OCI-LY7 (cell line): ENCODE measurements around the gene TULP4. TPM values are rescaled to one million over a fixed set of nuclear protein-coding genes. Genes with fewer than 3 reads are reported as not detected.

ENCODE experiments used
- BruUV-seq: library from RNA; stranded (reverse); fragments of 400-500 nt; replicated peaks from 2 replicates; lab custom pipeline; 2021; lab: Mats Ljungman, UMichigan
- CTCF ChIA-PET: fragments of 300-600 bp; sonication (Branson Sonifier 250); formaldehyde crosslinking; loops from one replicate; lab custom pipeline; 2022; ENCODE audit warnings: antibody characterized with exemption; ENCODE audit not compliant: unreplicated experiment; lab: Charles Lee
- POLR2A ChIA-PET: fragments of 300-600 bp; sonication (Branson Sonifier 250); formaldehyde crosslinking; loops from one replicate; lab custom pipeline; 2022; ENCODE audit warnings: antibody characterized with exemption; lab: Charles Lee
- DNase-seq: peaks from one replicate; pipeline ENCODE4 v3.0.0-alpha.2; 2015; ENCODE audit warnings: low spot score
- H2AFZ ChIP-seq: fragments of 200-600 bp; sonication (generic), shearing (Covaris generic); 2 replicates; pipeline ENCODE4 v1.6.1; 2014; ENCODE audit warnings: mild to moderate bottlenecking, antibody characterized with exemption, low read length, moderate library complexity
- H3K27ac ChIP-seq: fragments of 200-600 bp; sonication (generic); 2 replicates; pipeline ENCODE4 v1.5.1; 2014; ENCODE audit warnings: mixed run types, low read depth, mild to moderate bottlenecking, moderate library complexity, low read length, inconsistent platforms; ENCODE audit not compliant: poor library complexity, severe bottlenecking
- H3K36me3 ChIP-seq: fragments of 200-600 bp; sonication (generic); 2 replicates; pipeline ENCODE4 v1.6.1; 2014; ENCODE audit warnings: mild to moderate bottlenecking, antibody characterized with exemption, low read length, moderate library complexity, mixed read lengths; ENCODE audit not compliant: insufficient read depth
- H3K4me1 ChIP-seq: fragments of 200-600 bp; sonication (generic); 2 replicates; pipeline ENCODE4 v1.5.1; 2014; ENCODE audit warnings: mild to moderate bottlenecking, low read length; ENCODE audit not compliant: insufficient read depth, poor library complexity, severe bottlenecking
- H3K4me2 ChIP-seq: fragments of 200-600 bp; sonication (generic); 2 replicates; pipeline ENCODE4 v1.6.1; 2014; ENCODE audit warnings: mild to moderate bottlenecking, low read length
- H3K4me3 ChIP-seq: fragments of 200-600 bp; sonication (generic); 2 replicates; pipeline ENCODE4 v1.5.1; 2014; ENCODE audit warnings: mild to moderate bottlenecking, low read depth, low read length; ENCODE audit not compliant: poor library complexity, severe bottlenecking
- H3K79me2 ChIP-seq: fragments of 200-600 bp; sonication (generic); 2 replicates; pipeline ENCODE4 v1.6.1; 2016; ENCODE audit warnings: low read depth, mild to moderate bottlenecking, low read length, moderate library complexity, mixed read lengths; ENCODE audit not compliant: insufficient read depth
- H3K9me2 ChIP-seq: fragments of 200-600 bp; sonication (generic); 2 replicates; pipeline ENCODE4 v1.6.1; 2016; ENCODE audit warnings: mild to moderate bottlenecking, low read length, mixed read lengths; ENCODE audit not compliant: insufficient read depth
- H3K9me3 ChIP-seq: fragments of 200-600 bp; sonication (generic); 2 replicates; pipeline ENCODE4 v1.6.1; 2014; ENCODE audit warnings: mild to moderate bottlenecking, mixed run types, low read length, mixed read lengths
- H4K20me1 ChIP-seq: fragments of 200-600 bp; sonication (generic); 2 replicates; pipeline ENCODE4 v1.6.1; 2014; ENCODE audit warnings: mild to moderate bottlenecking, antibody characterized with exemption, low read length, moderate library complexity, mixed read lengths; ENCODE audit not compliant: insufficient read depth
- EZH2phosphoT487 ChIP-seq: fragments of 200-600 bp; sonication (generic); IDR thresholded peaks from 2 replicates; pipeline ENCODE4 v1.6.1; 2018; ENCODE audit warnings: low read depth, borderline replicate concordance, mild to moderate bottlenecking, mixed run types, antibody characterized with exemption, low read length, moderate library complexity, mixed read lengths
- intact Hi-C: fragments of 100-400 bp; cut with micrococcal nuclease; formaldehyde crosslinking; loops from one replicate; pipeline ENCODE4 v1.10.0; 2022; ENCODE audit not compliant: unreplicated experiment
- total RNA-seq, 2 experiments: library from RNA; depleted of rRNA in 1 of 2; stranded (reverse); fragments of >200 nt in 1 of 2; shearing (Covaris generic) in 1 of 2; gene quantifications; 2 replicates each; pipeline ENCODE4 v1.2.3, GENCODE V29; 2014 to 2022
- TF ChIP-seq, protein P1 (sequence below): fragments of 200-600 bp; sonication (generic); conservative IDR thresholded peaks from 2 replicates; pipeline ENCODE4 v1.5.1; 2014; ENCODE audit warnings: mild to moderate bottlenecking, antibody characterized with exemption, low read length, moderate library complexity, mixed read lengths

Gene TULP4
- total RNA-seq, 2 experiments from 2014 or later: 62.1 to 64.8 TPM

DNA sequence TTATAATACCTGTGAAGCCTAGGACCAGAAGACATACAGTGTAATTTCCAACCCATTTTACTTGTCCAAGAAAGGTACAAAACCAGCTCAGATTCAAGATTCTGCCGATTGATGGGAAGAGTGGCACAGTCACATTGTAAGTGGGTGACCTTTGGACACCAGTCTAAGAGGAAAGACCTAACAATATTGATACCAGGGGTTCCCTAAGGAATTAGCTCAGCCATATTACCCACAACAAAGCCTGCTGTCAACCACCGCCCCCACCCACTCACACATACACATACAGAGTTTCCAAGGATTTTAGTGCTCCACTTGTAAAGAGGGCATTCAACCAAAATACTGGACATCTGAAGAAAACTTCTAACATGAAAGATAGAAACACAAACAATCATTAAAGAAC lies 219.7 kb downstream of the TULP4 start:
- Histone ChIP-seq H3K27ac (no peak overlapping the region), H3K9me2 (no peaks in the 10 kb centered on the region), H2AFZ (no peak overlapping the region), H3K9me3 (no peaks in the 10 kb centered on the region), H3K36me3 (no peaks in the 10 kb centered on the region), H3K4me2 (no peak overlapping the region), H3K4me3 (no peak overlapping the region), H4K20me1 (no peaks in the 10 kb centered on the region), H3K4me1 (no peaks in the 10 kb centered on the region), H3K79me2 (no peaks in the 10 kb centered on the region)
- TF ChIP-seq EZH2phosphoT487: no peak
- TF ChIP-seq, protein P1, sequence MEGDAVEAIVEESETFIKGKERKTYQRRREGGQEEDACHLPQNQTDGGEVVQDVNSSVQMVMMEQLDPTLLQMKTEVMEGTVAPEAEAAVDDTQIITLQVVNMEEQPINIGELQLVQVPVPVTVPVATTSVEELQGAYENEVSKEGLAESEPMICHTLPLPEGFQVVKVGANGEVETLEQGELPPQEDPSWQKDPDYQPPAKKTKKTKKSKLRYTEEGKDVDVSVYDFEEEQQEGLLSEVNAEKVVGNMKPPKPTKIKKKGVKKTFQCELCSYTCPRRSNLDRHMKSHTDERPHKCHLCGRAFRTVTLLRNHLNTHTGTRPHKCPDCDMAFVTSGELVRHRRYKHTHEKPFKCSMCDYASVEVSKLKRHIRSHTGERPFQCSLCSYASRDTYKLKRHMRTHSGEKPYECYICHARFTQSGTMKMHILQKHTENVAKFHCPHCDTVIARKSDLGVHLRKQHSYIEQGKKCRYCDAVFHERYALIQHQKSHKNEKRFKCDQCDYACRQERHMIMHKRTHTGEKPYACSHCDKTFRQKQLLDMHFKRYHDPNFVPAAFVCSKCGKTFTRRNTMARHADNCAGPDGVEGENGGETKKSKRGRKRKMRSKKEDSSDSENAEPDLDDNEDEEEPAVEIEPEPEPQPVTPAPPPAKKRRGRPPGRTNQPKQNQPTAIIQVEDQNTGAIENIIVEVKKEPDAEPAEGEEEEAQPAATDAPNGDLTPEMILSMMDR: no peak
- DNase-seq: no peak
- BruUV-seq: no TSS peak
- POLR2A ChIA-PET: interaction anchor here (0.7 kb wide), 1 partner anchor 16 kb away, joined by 3 read pairs; no protein-coding TSS in a partner anchor
- CTCF ChIA-PET: interaction anchor here (0.6 kb wide), 1 partner anchor 283 kb away, joined by 3 read pairs; no protein-coding TSS in a partner anchor
- intact Hi-C loops: no loop called here

DNA sequence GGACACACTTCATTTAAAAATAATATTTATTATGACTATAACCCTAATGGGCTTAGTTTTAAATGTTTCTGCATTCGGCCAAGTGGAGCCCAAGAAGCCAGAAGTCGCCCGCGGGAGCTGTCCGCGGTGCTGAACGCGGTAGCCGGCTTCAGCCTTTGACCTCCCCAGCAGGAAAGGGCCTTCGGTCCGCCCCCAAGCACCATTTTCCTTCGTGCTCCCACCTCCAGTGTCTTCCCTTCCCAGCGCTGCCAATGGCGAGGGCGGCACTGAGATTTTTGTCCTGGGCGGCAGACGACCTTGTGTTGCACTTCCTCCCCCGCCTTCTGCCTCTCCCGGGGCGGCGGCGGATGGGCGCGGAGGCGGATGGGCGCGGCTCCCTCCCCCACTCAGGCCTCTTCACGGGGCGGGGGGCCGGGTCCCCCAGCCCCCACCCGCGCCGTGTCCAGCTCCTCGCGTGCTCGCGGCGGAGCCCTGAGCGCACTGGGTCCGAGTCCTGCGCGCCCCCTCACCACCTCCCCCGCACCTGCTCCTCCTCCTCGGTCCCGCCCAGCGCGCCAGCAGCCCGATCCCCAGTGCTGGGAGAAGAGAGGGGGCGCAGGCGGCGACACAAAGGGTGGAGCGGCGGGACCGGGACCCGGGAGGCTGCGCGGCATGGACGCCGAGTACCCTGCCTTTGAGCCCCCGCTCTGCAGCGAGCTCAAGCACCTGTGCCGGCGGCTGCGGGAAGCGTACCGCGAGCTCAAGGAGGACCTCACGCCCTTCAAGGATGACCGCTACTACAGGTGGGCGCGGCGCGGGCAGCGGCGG lies 224.0 kb downstream of the TULP4 start:
- TF ChIP-seq EZH2phosphoT487: no peak
- TF ChIP-seq, protein P1: no peak
- DNase-seq: peak; percentile 54
- Histone ChIP-seq H2AFZ (no peak overlapping the region), H3K27ac (no peak overlapping the region), H3K79me2 (no peaks in the 10 kb centered on the region), H3K9me3 (no peaks in the 10 kb centered on the region), H3K4me2 (no peak overlapping the region), H3K9me2 (no peaks in the 10 kb centered on the region), H4K20me1 (no peaks in the 10 kb centered on the region), H3K4me3 (no peak overlapping the region), H3K36me3 (no peaks in the 10 kb centered on the region), H3K4me1 (no peaks in the 10 kb centered on the region)
- ChIA-PET CTCF (no interaction called here), POLR2A (no interaction called here)
- intact Hi-C loops: no loop called here
- no TSS peak for BruUV-seq
